Smooth muscle cell (in vitro differentiated cells): Measurements from ENCODE around the gene PEX26. TPM values are rescaled to one million over a fixed set of nuclear protein-coding genes. Genes with fewer than 3 reads are reported as not detected.

Source experiments
- DNase-seq: peaks from one replicate; lab custom pipeline; 2025; ENCODE audit not compliant: unreplicated experiment; lab: John Stamatoyannopoulos, UW
- H2AFZ ChIP-seq: fragments of 200-600 bp; sonication (generic); 2 replicates; pipeline ENCODE4 v1.6.0; 2016; ENCODE audit warnings: antibody characterized with exemption, low read depth, mild to moderate bottlenecking
- H3F3A ChIP-seq: fragments of 200-600 bp; sonication (generic); 2 replicates; pipeline ENCODE4 v1.6.0; 2017; ENCODE audit warnings: antibody characterized with exemption, low read depth
- H3K27ac ChIP-seq: fragments of 200-600 bp; sonication (generic); 2 replicates; pipeline ENCODE4 v1.5.1; 2016; ENCODE audit warnings: low read depth, mild to moderate bottlenecking
- H3K27me3 ChIP-seq: fragments of 200-600 bp; sonication (generic); 2 replicates; pipeline ENCODE4 v1.6.1; 2016; ENCODE audit warnings: low read depth, mild to moderate bottlenecking
- H3K36me3 ChIP-seq: fragments of 200-600 bp; sonication (generic); 2 replicates; pipeline ENCODE4 v1.5.1; 2016; ENCODE audit warnings: low read depth
- H3K4me1 ChIP-seq: fragments of 200-600 bp; sonication (generic); 2 replicates; pipeline ENCODE4 v1.5.1; 2016; ENCODE audit warnings: low read depth
- H3K4me2 ChIP-seq: fragments of 200-600 bp; sonication (generic); 2 replicates; pipeline ENCODE4 v1.6.0; 2016; ENCODE audit warnings: mild to moderate bottlenecking
- H3K4me3 ChIP-seq: fragments of 200-600 bp; sonication (generic); 2 replicates; pipeline ENCODE4 v1.5.1; 2016; ENCODE audit warnings: mild to moderate bottlenecking
- H3K79me2 ChIP-seq: fragments of 200-600 bp; sonication (generic); 2 replicates; pipeline ENCODE4 v1.6.0; 2016; ENCODE audit warnings: low read depth, mild to moderate bottlenecking
- H3K9ac ChIP-seq: fragments of 200-600 bp; sonication (generic); 2 replicates; pipeline ENCODE4 v1.6.0; 2016; ENCODE audit warnings: low read depth
- H3K9me3 ChIP-seq: fragments of 200-600 bp; sonication (generic); replicated peaks from 2 replicates; pipeline ENCODE4 v1.5.1; 2016; ENCODE audit warnings: low read depth
- H4K20me1 ChIP-seq: fragments of 200-600 bp; sonication (generic); 2 replicates; pipeline ENCODE4 v1.6.0; 2016; ENCODE audit warnings: low read depth
- WGBS: methylation state at CpG from one replicate; pipeline ENCODE4 v1.1.7; 2016; ENCODE audit warnings: low lambda C conversion rate; 5-methylcytosine and 5-hydroxymethylcytosine counted together
- polyA plus RNA-seq: library from polyadenylated mRNA; unstranded; fragments of >200 nt; fragmentation: Nextera tagmentation; extraction: Ambion mirVana; gene quantifications from 2 replicates; pipeline ENCODE4 v1.2.1, GENCODE V29; 2016
- total RNA-seq: library from RNA; depleted of rRNA; stranded (reverse); fragments of >200 nt; gene quantifications from 2 replicates; pipeline ENCODE4 v1.2.3, GENCODE V29; 2014
- TF ChIP-seq, protein P1 (sequence below): fragments of 200-600 bp; sonication (generic); IDR thresholded peaks from 2 replicates; pipeline ENCODE4 v1.5.1; 2017; ENCODE audit warnings: borderline replicate concordance, mild to moderate bottlenecking, antibody characterized with exemption; ENCODE audit not compliant: insufficient read depth, poor library complexity, severe bottlenecking

PEX26 gene
- total and polyA plus RNA-seq, 2 experiments from 2014 or later = 4.3 to 15.3 TPM

DNA sequence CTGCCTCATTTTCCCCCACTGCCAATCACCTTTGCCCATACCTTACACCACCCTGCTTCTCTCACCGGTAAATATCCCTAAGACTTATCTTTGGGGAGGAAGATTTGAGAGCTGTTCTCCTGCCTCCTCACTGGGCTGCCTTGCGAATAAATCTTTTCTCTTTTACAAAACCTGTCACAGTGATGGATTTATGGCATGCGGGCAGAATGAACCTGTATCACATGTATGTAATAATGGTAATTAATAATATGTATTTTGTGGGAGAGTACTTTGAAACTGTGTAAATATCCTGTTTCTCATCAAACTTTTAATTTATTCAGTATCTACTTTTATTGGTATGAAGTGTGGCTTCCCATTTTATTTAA lies 68.6 kb downstream of the PEX26 start:
- WGBS = 96% methylated on average over 3 of the region's 3 CpGs
- no peaks in the 10 kb centered on the region for H3K36me3 ChIP-seq

DNA sequence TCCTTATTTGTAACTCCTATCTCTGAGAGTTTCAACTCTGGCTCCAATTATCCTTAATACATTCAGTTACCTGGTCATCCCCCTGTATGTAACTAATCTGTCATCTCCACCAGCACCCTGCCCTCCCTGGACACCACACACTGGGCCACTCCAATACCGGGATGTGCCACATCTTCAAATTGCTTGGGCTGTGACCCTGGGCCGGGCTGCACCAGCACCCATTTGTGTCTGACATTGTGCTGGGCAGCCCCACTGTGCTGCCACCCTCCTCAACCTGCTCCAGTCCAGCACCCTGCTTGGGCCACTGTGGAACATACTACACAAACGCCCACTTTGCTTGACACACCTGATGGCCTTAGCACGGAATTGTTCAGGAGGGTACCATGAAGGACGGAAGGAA lies 70.0 kb downstream of the PEX26 start:
- H3K4me2 ChIP-seq = no peak overlapping the region
- no peaks in the 10 kb centered on the region for H4K20me1 ChIP-seq
- TF ChIP-seq, protein P1, sequence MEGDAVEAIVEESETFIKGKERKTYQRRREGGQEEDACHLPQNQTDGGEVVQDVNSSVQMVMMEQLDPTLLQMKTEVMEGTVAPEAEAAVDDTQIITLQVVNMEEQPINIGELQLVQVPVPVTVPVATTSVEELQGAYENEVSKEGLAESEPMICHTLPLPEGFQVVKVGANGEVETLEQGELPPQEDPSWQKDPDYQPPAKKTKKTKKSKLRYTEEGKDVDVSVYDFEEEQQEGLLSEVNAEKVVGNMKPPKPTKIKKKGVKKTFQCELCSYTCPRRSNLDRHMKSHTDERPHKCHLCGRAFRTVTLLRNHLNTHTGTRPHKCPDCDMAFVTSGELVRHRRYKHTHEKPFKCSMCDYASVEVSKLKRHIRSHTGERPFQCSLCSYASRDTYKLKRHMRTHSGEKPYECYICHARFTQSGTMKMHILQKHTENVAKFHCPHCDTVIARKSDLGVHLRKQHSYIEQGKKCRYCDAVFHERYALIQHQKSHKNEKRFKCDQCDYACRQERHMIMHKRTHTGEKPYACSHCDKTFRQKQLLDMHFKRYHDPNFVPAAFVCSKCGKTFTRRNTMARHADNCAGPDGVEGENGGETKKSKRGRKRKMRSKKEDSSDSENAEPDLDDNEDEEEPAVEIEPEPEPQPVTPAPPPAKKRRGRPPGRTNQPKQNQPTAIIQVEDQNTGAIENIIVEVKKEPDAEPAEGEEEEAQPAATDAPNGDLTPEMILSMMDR = no peak
- no peaks in the 10 kb centered on the region for H3K36me3 ChIP-seq
- H3K79me2 ChIP-seq = no peaks in the 10 kb centered on the region
- no peak overlapping the region for H3K27ac ChIP-seq
- no peaks in the 10 kb centered on the region for H3F3A ChIP-seq
- H3K9ac ChIP-seq = no peak overlapping the region
- H3K4me3 ChIP-seq = no peak overlapping the region
- H3K9me3 ChIP-seq = no peaks in the 10 kb centered on the region
- 93% methylated on average over 5 of the region's 5 CpGs for WGBS
- peaks cover 25% of the 10 kb centered on the region for H3K27me3 ChIP-seq
- no peak overlapping the region for H2AFZ ChIP-seq
- peaks cover 4% of the 10 kb centered on the region for H3K4me1 ChIP-seq
- no peak for DNase-seq

More for the DNA sequence above, 68.6 kb downstream of the PEX26 start:
- peaks cover 25% of the 10 kb centered on the region for H3K27me3 ChIP-seq
- no peaks in the 10 kb centered on the region for H3K79me2 ChIP-seq
- H4K20me1 ChIP-seq = no peaks in the 10 kb centered on the region
- peaks cover 4% of the 10 kb centered on the region for H3K4me1 ChIP-seq
- H3K9me3 ChIP-seq = no peaks in the 10 kb centered on the region
- TF ChIP-seq, protein P1 = no peak
- H3K9ac ChIP-seq = no peak overlapping the region
- no peak overlapping the region for H3K4me2 ChIP-seq
- H3K27ac ChIP-seq = no peak overlapping the region
- H2AFZ ChIP-seq = no peak overlapping the region
- no peak for DNase-seq
- no peak overlapping the region for H3K4me3 ChIP-seq
- no peaks in the 10 kb centered on the region for H3F3A ChIP-seq

DNA sequence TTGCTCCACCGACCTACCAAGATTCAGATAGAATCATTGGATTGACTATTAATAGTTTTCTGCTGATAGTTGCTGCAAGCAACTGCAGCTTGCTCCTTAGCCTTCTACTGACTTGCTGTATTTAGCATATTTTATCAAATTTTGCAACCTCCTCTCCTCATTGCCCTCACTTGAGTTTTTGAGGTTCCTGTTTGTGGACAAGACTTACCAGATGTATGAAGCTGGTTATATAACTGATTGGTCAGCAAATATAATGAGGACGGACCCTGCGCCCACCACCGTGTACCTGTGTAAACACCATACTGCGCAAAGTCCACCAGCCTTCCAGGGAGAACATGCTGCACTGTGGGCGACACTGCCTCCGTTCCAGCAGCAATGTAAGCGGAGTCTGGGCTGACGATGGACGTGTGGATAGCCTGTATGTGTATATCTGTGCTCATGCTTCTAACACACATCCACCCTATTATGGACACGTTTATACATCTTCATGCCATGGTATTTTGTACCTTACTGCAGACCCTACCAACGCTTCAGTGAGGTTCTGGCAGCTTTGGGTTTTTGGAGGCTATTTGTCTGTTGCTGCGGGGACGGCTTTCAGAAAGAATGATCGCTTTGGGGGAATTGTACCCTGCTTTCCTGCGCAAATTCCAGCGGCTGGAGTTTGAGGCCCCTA lies 70.6 kb downstream of the PEX26 start:
- Histone ChIP-seq H3F3A (no peaks in the 10 kb centered on the region), H3K9ac (no peak overlapping the region), H3K4me2 (no peak overlapping the region), H4K20me1 (no peaks in the 10 kb centered on the region), H2AFZ (no peak overlapping the region), H3K27me3 (peaks cover 25% of the 10 kb centered on the region), H3K36me3 (no peaks in the 10 kb centered on the region), H3K27ac (no peak overlapping the region), H3K4me1 (peaks cover 4% of the 10 kb centered on the region), H3K9me3 (no peaks in the 10 kb centered on the region), H3K4me3 (no peak overlapping the region), H3K79me2 (no peaks in the 10 kb centered on the region)
- WGBS = 95% methylated on average over 17 of the region's 17 CpGs
- TF ChIP-seq, protein P1 = no peak
- no peak for DNase-seq

DNA sequence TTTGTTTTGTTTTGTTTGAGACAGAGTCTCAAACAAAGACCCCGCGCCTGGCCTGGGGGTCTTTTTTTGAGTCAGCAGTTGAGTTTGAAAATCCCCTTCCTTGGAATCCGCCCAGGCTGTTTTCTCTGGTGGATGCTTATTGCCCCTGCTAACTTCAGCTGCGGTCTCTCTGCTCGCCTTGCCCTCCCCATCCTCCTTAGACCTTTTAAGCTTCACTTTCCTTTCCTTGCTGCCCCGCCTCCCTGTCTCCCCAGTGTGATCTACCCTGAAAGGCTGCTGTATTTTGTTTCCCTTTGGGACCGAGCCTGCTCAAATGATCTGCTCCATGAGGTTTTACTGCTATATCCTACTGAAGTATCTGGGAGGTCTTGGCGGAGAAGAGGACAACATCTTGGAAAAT lies 74.7 kb downstream of the PEX26 start:
- Histone ChIP-seq H2AFZ (no peak overlapping the region), H4K20me1 (no peaks in the 10 kb centered on the region), H3F3A (peaks cover 6% of the 10 kb centered on the region), H3K36me3 (no peaks in the 10 kb centered on the region), H3K27ac (no peak overlapping the region), H3K79me2 (no peaks in the 10 kb centered on the region), H3K4me2 (no peak overlapping the region), H3K27me3 (peaks cover 25% of the 10 kb centered on the region), H3K4me1 (peaks cover 4% of the 10 kb centered on the region), H3K4me3 (no peak overlapping the region), H3K9me3 (no peaks in the 10 kb centered on the region), H3K9ac (no peak overlapping the region)
- no peak for DNase-seq
- TF ChIP-seq, protein P1 = no peak
- 92% methylated on average over 8 of the region's 8 CpGs for whole genome bisulfite sequencing
